ENCODE measurements around the gene VTI1A.
A peak's percentile ranks its signal among the peaks of the same experiment; 100 is the strongest.

VTI1A gene

DNA sequence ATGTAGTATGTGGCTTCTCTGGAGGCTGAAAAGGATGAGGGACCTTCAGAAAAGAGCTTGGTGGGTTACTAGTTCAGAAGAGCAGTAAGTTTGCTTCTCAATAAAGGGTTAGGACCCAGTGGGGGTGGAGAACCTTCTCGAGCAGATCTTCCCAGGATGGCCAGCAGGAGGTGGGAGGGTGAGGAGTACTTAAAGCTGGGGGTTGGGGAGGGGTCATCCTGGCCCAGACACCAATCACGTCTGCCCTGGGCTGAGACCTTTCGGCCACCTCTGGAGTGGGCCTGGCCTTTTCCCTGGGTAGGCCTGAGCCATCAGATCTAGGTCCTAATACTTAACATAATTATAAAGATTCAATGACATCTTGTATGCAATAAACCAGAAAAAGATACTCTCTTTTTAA, 354.0 kb downstream of the VTI1A start:
- Histone ChIP-seq H3K9me3 (ENCODE audit: insufficient read depth, low read depth, low read length) (no peaks in the 10 kb centered on the region), H3K9ac (ENCODE audit: low read depth, low read length) (no peak overlapping the region), H3K4me1 (ENCODE audit: insufficient read depth, low read length) (peaks cover 29% of the 10 kb centered on the region), H3K27me3 (ENCODE audit: insufficient read depth, low read length) (no peaks in the 10 kb centered on the region), H3K4me3 (ENCODE audit: low read length) (no peak overlapping the region), H3K36me3 (ENCODE audit: insufficient read depth, low read length) (no peaks in the 10 kb centered on the region), H3K27ac (ENCODE audit: low read depth, low read length) (no peak overlapping the region)
- 72% methylated on average over 3 of the region's 3 CpGs for WGBS

DNA sequence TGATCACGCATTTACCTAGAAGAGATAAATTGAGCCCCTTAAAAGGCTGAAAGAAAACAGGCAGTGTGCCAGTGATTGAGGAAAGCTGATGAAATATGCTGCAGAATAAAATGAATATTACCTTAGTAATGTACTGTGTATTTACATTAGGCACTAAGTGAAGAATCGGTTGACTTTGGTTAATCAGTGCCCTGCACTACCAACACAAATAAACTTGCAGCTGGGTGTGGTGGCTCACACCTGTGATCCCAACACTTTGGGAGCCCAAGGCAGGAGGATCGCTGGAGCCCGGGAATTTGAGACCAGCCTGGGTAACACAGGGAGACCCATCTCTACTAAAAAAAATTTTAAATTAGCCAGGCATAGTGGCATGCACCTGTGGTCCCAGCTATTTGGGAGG, 354.7 kb downstream of the VTI1A start:
- H3K9ac ChIP-seq (ENCODE audit: low read depth, low read length), result no peak overlapping the region
- no peaks in the 10 kb centered on the region for H3K36me3 ChIP-seq (ENCODE audit: insufficient read depth, low read length)
- no peak overlapping the region for H3K4me3 ChIP-seq (ENCODE audit: low read length)
- no peak overlapping the region for H3K27ac ChIP-seq (ENCODE audit: low read depth, low read length)
- 91% methylated on average over 4 of the region's 4 CpGs for WGBS
- H3K4me1 ChIP-seq (ENCODE audit: insufficient read depth, low read length), result peaks cover 24% of the 10 kb centered on the region
- H3K9me3 ChIP-seq (ENCODE audit: insufficient read depth, low read depth, low read length), result no peaks in the 10 kb centered on the region
- no peaks in the 10 kb centered on the region for H3K27me3 ChIP-seq (ENCODE audit: insufficient read depth, low read length)

DNA sequence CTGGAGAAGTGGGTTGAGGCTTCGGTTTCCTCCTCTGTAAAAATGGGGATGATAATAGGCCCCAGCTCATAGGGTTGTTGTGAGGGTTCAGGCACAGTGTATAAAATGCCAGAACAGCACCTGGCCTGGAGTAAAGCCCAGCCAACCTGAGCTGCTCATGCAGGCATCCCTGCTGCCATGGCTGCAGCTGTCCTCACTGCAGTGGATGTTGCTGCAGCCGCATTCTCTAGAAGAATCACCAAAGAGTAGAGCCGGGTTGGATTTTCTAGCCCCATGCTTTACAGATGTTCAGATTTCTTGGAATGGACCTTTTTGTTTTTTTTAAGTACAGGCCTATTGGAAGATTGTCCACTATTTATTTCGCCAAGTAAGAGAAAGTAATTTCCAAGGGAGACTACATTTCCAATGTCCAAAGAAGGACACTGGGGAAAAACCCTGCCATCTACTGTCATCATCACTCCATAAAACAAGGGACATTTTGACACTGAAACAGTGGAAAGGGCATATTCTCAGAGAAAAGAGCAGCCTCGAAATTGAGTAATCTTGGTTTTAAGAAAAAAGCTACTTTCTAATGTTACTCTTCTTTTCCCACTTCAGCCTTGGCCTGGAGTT, 355.5 kb downstream of the VTI1A start:
- Histone ChIP-seq H3K27me3 (ENCODE audit: insufficient read depth, low read length) (no peaks in the 10 kb centered on the region), H3K36me3 (ENCODE audit: insufficient read depth, low read length) (no peaks in the 10 kb centered on the region), H3K9ac (ENCODE audit: low read depth, low read length) (no peak overlapping the region), H3K9me3 (ENCODE audit: insufficient read depth, low read depth, low read length) (no peaks in the 10 kb centered on the region), H3K27ac (ENCODE audit: low read depth, low read length) (no peak overlapping the region), H3K4me1 (ENCODE audit: insufficient read depth, low read length) (peaks cover 16% of the 10 kb centered on the region), H3K4me3 (ENCODE audit: low read length) (no peak overlapping the region)
- WGBS, result 94% methylated on average over 5 of the region's 5 CpGs

DNA sequence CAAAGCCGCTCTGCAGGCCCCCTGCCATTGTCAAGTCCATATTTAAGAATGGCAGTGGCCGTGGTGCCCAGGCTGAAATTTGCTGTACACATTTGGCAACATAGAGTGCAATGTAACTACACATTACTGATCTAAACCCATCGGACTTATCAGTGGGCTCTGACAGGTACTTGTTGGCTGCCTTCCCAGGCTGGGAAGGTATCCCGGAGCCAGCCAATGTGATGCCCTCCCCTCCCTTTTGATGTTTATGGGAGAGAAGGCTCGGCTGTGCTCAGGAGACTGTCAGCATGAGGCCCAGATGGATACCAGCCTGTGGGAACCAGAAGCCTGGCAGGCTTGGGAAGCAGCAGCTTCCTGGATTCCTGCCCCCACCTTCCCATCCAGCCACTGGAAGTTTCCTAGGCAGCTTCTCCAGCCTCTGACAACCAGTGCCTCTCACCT, 357.0 kb downstream of the VTI1A start:
- Histone ChIP-seq H3K9ac (ENCODE audit: low read depth, low read length) (no peak overlapping the region; the same call in 1 of the 2 replicates), H3K27ac (ENCODE audit: low read depth, low read length) (no peak overlapping the region), H3K4me1 (ENCODE audit: insufficient read depth, low read length) (peaks cover 13% of the 10 kb centered on the region), H3K9me3 (ENCODE audit: insufficient read depth, low read depth, low read length) (no peaks in the 10 kb centered on the region), H3K27me3 (ENCODE audit: insufficient read depth, low read length) (no peaks in the 10 kb centered on the region), H3K4me3 (ENCODE audit: low read length) (no peak overlapping the region), H3K36me3 (ENCODE audit: insufficient read depth, low read length) (no peaks in the 10 kb centered on the region)
- 82% methylated on average over 5 of the region's 5 CpGs for WGBS

DNA sequence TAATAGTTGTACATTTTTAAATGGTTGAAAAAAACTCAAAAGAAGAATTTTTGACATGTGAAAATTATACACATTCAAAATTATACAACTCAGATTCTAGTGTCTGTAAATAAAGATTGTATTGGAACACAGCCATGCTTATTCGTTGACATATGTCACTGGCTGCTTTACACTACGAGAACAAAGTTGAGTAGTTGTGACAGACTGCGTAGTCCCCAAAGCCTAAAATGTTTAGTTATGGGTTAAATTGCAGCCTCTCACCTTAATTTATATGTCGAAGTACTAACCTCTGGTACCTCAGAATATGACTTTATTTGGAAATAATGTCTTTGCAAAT, 358.2 kb downstream of the VTI1A start:
- no peak overlapping the region for H3K27ac ChIP-seq (ENCODE audit: low read depth, low read length)
- no peaks in the 10 kb centered on the region; the same call in 1 of the 2 replicates for H3K27me3 ChIP-seq (ENCODE audit: insufficient read depth, low read length)
- no peak overlapping the region for H3K4me3 ChIP-seq (ENCODE audit: low read length)
- no peak overlapping the region for H3K9ac ChIP-seq (ENCODE audit: low read depth, low read length)
- peaks cover 20% of the 10 kb centered on the region for H3K4me1 ChIP-seq (ENCODE audit: insufficient read depth, low read length)
- WGBS, result 98% methylated on average over 4 of the region's 4 CpGs
- no peaks in the 10 kb centered on the region for H3K36me3 ChIP-seq (ENCODE audit: insufficient read depth, low read length)
- H3K9me3 ChIP-seq (ENCODE audit: insufficient read depth, low read depth, low read length), result no peaks in the 10 kb centered on the region

DNA sequence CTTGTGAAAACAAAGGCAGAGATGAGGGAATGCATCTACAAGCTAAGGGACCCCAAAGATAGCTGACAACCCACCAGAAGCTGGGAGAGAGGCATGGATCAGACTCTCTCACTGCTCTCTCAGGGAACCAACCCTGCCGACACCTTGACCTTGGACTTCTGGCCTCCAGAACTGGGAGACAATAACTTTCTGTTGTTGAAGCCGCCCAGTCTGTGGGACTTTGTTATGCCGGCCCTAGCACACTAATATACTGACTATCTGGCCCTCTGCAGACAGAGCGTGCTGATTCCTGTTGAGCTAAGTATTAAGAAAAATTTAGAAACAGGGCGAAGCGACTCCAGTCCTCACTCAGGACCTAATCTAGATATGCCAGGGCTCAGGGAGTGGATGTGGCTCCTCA, 358.7 kb downstream of the VTI1A start:
- Histone ChIP-seq H3K9me3 (ENCODE audit: insufficient read depth, low read depth, low read length) (no peaks in the 10 kb centered on the region), H3K4me1 (ENCODE audit: insufficient read depth, low read length) (peaks cover 24% of the 10 kb centered on the region), H3K4me3 (ENCODE audit: low read length) (no peak overlapping the region), H3K27ac (ENCODE audit: low read depth, low read length) (no peak overlapping the region), H3K9ac (ENCODE audit: low read depth, low read length) (no peak overlapping the region), H3K27me3 (ENCODE audit: insufficient read depth, low read length) (no peaks in the 10 kb centered on the region; the same call in 1 of the 2 replicates), H3K36me3 (ENCODE audit: insufficient read depth, low read length) (no peaks in the 10 kb centered on the region)
- WGBS, result 94% methylated on average over 6 of the region's 6 CpGs

DNA sequence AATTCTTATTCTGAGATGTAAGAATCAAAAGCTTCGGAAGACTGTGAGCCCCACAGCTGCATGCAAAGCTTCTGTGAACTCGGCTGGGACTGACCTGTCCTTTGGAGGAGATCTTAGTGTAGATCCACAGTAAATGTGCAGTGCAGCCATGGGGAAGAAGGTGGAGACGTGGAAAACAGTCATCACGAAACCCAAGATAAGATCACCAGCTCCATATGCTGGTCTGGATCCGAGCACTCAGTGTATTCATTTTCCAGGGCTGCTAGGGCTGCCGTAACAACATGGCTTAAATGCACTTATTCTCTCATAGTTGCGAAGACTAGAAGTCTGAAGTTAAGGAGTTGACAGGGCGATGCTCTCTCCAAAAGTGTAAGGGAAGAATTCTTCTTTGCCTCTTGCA, 360.0 kb downstream of the VTI1A start:
- peaks cover 32% of the 10 kb centered on the region for H3K4me1 ChIP-seq (ENCODE audit: insufficient read depth, low read length)
- no peak overlapping the region for H3K4me3 ChIP-seq (ENCODE audit: low read length)
- H3K9me3 ChIP-seq (ENCODE audit: insufficient read depth, low read depth, low read length), result no peaks in the 10 kb centered on the region
- no peaks in the 10 kb centered on the region; the same call in 1 of the 2 replicates for H3K27me3 ChIP-seq (ENCODE audit: insufficient read depth, low read length)
- WGBS, result 91% methylated on average over 8 of the region's 8 CpGs
- H3K36me3 ChIP-seq (ENCODE audit: insufficient read depth, low read length), result no peaks in the 10 kb centered on the region
- no peak overlapping the region for H3K27ac ChIP-seq (ENCODE audit: low read depth, low read length)
- H3K9ac ChIP-seq (ENCODE audit: low read depth, low read length), result no peak overlapping the region

DNA sequence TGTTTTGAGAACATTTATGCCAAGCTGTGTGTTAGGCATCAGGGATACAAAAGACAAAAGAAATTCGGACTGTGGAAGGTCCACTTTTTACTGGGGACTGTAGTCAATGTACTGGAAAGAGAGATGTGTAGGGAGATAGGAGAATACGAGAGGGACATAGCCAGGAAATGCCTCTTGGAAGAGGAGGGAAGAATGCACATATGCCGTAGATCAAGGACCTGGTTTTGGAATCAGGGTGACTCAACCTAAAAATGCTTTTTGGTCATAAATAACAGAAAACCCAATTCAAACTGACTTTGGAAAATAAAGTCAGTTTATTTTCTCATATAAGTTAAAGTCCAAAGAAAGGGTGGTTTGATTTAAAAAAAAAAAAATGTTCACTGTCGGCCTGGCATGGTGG, 362.7 kb downstream of the VTI1A start:
- WGBS, result 87% methylated on average over 4 of the region's 4 CpGs
- Histone ChIP-seq H3K4me3 (ENCODE audit: low read length) (no peak overlapping the region), H3K27me3 (ENCODE audit: insufficient read depth, low read length) (no peaks in the 10 kb centered on the region; the same call in 1 of the 2 replicates), H3K36me3 (ENCODE audit: insufficient read depth, low read length) (no peaks in the 10 kb centered on the region), H3K9ac (ENCODE audit: low read depth, low read length) (no peak overlapping the region), H3K9me3 (ENCODE audit: insufficient read depth, low read depth, low read length) (no peaks in the 10 kb centered on the region), H3K4me1 (ENCODE audit: insufficient read depth, low read length) (peaks cover 50% of the 10 kb centered on the region), H3K27ac (ENCODE audit: low read depth, low read length) (no peak overlapping the region)

DNA sequence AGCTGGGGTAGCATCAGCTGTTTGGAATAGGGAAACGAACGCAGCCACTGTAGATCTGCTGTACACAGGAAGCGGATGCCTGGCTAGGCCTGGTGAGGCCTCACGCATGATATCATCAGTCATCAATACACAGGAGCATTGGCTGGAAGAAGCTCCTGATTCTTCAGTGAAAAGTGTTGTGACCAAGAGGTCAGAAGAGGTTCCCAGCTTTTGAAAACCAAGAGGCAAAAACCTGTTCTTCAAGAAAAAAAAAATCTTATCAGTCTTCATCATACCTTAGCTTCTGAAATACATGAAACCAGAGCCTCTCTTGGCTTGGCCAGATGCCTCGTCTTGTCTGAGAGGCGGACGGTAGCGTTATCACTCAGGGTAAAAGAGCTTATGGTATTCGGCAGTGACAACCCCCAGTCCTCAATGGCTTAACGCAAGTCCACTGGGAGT, 363.7 kb downstream of the VTI1A start:
- peaks cover 60% of the 10 kb centered on the region for H3K4me1 ChIP-seq (ENCODE audit: insufficient read depth, low read length)
- H3K27ac ChIP-seq (ENCODE audit: low read depth, low read length), result no peak overlapping the region
- H3K27me3 ChIP-seq (ENCODE audit: insufficient read depth, low read length), result no peaks in the 10 kb centered on the region; the same call in 1 of the 2 replicates
- no peaks in the 10 kb centered on the region for H3K36me3 ChIP-seq (ENCODE audit: insufficient read depth, low read length)
- no peaks in the 10 kb centered on the region for H3K9me3 ChIP-seq (ENCODE audit: insufficient read depth, low read depth, low read length)
- H3K4me3 ChIP-seq (ENCODE audit: low read length), result no peak overlapping the region
- WGBS, result 92% methylated on average over 10 of the region's 10 CpGs
- H3K9ac ChIP-seq (ENCODE audit: low read depth, low read length), result no peak overlapping the region

DNA sequence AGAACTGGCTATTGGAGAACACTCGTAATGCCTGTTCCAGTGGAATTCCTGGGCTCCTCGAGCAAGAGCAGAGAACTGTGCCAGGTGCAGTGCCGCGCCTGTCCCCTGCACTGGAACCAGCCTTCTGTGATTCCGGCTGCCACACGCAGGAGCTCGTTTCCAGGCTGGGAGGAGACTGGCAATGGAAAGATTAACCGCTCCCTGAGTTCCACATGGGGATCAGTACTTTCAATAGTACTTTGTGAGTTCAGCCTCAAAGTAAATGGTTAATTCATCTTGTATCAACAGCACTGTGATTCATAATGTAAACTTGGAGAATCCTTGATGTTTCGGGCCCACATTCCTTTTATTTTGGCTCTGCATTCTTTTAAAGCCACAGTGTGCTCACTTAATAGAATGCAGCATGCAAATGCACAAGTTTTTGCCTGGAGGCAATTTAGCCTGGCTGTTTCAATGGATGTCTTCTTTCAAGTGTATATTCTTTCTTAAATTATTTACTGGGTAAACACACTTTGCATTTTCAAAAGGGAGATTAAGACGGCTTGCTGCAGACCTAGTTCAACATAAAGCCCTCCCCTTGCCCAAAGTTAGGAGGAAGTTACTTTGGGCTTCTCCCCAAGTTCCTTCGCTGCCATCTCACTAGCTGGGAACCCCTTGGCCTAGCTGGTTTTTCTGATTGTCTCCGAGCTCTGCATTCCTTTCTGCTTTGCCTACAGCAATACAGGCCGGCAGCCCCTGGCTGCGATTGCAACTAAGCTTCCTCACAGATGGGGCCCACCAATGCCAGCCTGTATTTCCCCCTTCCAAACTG, 364.9 kb downstream of the VTI1A start:
- H3K27ac ChIP-seq (ENCODE audit: low read depth, low read length), result peak overlapping the region; percentile 85
- H3K4me3 ChIP-seq (ENCODE audit: low read length), result peak overlapping the region; percentile 28
- 11% methylated on average over 14 of the region's 14 CpGs for WGBS
- peaks cover 71% of the 10 kb centered on the region for H3K4me1 ChIP-seq (ENCODE audit: insufficient read depth, low read length)
- no peaks in the 10 kb centered on the region for H3K36me3 ChIP-seq (ENCODE audit: insufficient read depth, low read length)
- no peaks in the 10 kb centered on the region for H3K9me3 ChIP-seq (ENCODE audit: insufficient read depth, low read depth, low read length)
- peak overlapping the region; percentile 45 for H3K9ac ChIP-seq (ENCODE audit: low read depth, low read length)
- no peaks in the 10 kb centered on the region; the same call in 1 of the 2 replicates for H3K27me3 ChIP-seq (ENCODE audit: insufficient read depth, low read length)

DNA sequence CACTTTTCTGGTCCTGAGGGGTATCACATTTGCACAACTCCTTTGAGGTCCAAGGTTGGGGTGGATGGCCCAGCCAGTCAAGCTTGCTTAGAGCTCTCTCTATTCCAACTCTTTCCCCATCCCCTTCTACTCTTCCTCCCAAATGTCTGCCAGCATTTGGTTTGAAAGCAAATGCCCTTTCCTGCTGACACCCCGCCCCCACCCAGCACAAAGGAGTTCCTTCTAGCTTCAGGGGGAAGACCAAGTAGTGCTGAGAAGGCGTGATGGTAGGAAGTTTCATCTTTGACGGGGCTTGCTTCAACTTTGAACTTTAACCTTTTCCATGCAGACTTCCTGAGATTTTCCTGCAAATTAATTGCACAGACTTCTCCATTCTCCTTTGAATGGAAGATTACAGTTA, 365.6 kb downstream of the VTI1A start:
- 18% methylated on average over 3 of the region's 3 CpGs for WGBS
- H3K9ac ChIP-seq (ENCODE audit: low read depth, low read length), result peak overlapping the region; percentile 45
- H3K4me3 ChIP-seq (ENCODE audit: low read length), result peak overlapping the region; percentile 28

More for the DNA sequence above, 365.6 kb downstream of the VTI1A start:
- H3K4me1 ChIP-seq (ENCODE audit: insufficient read depth, low read length), result peaks cover 77% of the 10 kb centered on the region
- H3K9me3 ChIP-seq (ENCODE audit: insufficient read depth, low read depth, low read length), result no peaks in the 10 kb centered on the region
- peak overlapping the region; percentile 85 for H3K27ac ChIP-seq (ENCODE audit: low read depth, low read length)
- H3K27me3 ChIP-seq (ENCODE audit: insufficient read depth, low read length), result no peaks in the 10 kb centered on the region; the same call in 1 of the 2 replicates
- H3K36me3 ChIP-seq (ENCODE audit: insufficient read depth, low read length), result no peaks in the 10 kb centered on the region
